ENCODE results near the gene SLC30A5.
A peak's percentile ranks its signal among the peaks of the same experiment; 100 is the strongest.

DNA sequence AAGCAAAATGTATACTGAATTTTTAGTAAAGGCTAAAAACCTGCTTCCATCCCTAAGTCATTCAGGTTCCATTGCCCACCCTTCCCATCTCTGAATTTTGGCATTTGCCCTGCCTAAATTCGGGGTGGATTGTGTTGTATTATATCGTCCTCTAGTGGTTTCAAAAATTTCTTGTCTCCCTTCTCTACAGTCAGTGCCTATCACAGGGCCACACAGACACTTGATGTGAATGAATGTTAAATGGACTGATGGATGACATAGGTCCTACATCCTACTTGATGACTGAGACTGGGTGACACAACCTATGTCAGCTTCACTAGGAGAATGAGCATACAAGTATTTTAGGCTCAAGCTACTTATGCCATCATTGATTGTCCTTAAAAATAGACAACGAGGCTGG lies 45.6 kb upstream of the SLC30A5 start:
- TF ChIP-seq, protein P1, sequence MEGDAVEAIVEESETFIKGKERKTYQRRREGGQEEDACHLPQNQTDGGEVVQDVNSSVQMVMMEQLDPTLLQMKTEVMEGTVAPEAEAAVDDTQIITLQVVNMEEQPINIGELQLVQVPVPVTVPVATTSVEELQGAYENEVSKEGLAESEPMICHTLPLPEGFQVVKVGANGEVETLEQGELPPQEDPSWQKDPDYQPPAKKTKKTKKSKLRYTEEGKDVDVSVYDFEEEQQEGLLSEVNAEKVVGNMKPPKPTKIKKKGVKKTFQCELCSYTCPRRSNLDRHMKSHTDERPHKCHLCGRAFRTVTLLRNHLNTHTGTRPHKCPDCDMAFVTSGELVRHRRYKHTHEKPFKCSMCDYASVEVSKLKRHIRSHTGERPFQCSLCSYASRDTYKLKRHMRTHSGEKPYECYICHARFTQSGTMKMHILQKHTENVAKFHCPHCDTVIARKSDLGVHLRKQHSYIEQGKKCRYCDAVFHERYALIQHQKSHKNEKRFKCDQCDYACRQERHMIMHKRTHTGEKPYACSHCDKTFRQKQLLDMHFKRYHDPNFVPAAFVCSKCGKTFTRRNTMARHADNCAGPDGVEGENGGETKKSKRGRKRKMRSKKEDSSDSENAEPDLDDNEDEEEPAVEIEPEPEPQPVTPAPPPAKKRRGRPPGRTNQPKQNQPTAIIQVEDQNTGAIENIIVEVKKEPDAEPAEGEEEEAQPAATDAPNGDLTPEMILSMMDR (IDR thresholded peaks at IDR 0.05) = peak in 4 of 6 experiments; percentile 24 to 55 (median 40)
- no peak for TF ChIP-seq POLR2A (IDR thresholded peaks at IDR 0.05)

All from adrenal gland (tissue), 5 donors.